HepG2 (cell line): Measurements from ENCODE around the gene SULT2B1. TPM values are rescaled to one million over a fixed set of nuclear protein-coding genes. Genes with fewer than 3 reads are reported as not detected.

Experiments used
- AGO2 ChIP-seq: fragments of 200-400 bp; formaldehyde crosslinking; optimal IDR thresholded peaks from 2 replicates; pipeline ENCODE3; 2017; ENCODE audit warnings: mild to moderate bottlenecking, low read depth, low read length, moderate library complexity
- BCL3 ChIP-seq: sonication (generic); formaldehyde crosslinking; IDR thresholded peaks from 2 replicates; pipeline ENCODE4 v1.5.1; 2020; ENCODE audit warnings: mild to moderate bottlenecking, missing genetic modification reagents, moderate library complexity
- BORCS8-MEF2B ChIP-seq: sonication (generic); formaldehyde crosslinking; IDR thresholded peaks from 2 replicates; pipeline ENCODE4 v1.8.0; 2022; ENCODE audit warnings: mild to moderate bottlenecking, missing genetic modification reagents
- E2F2 ChIP-seq: sonication (generic); formaldehyde crosslinking; IDR thresholded peaks from 2 replicates; pipeline ENCODE4 v1.4.0; 2020; ENCODE audit warnings: missing genetic modification reagents, borderline replicate concordance
- HBP1 ChIP-seq: IDR thresholded peaks from 2 replicates; pipeline ENCODE4 v1.6.1; 2016; ENCODE audit warnings: low read depth, control low read depth
- HMGA1 ChIP-seq: sonication (generic); formaldehyde crosslinking; conservative IDR thresholded peaks from 2 replicates; pipeline ENCODE4 v1.4.0; 2020; ENCODE audit warnings: missing genetic modification reagents
- IRX3 ChIP-seq: sonication (generic); formaldehyde crosslinking; IDR thresholded peaks from 2 replicates; pipeline ENCODE4 v1.8.1; 2023; ENCODE audit warnings: mild to moderate bottlenecking, low read depth, missing genetic modification reagents, borderline replicate concordance
- MED1 ChIP-seq: sonication (generic); formaldehyde crosslinking; IDR thresholded peaks from 2 replicates; pipeline ENCODE4 v1.4.0; 2020; ENCODE audit warnings: missing genetic modification reagents
- PHF20 ChIP-seq: sonication (generic); formaldehyde crosslinking; IDR thresholded peaks from 2 replicates; pipeline ENCODE4 v1.5.0; 2020; ENCODE audit warnings: mild to moderate bottlenecking, missing genetic modification reagents
- PITX1 ChIP-seq: sonication (generic); formaldehyde crosslinking; IDR thresholded peaks from 2 replicates; pipeline ENCODE4 v1.5.1; 2020; ENCODE audit warnings: mild to moderate bottlenecking, missing genetic modification reagents
- PRMT3 ChIP-seq: sonication (generic); formaldehyde crosslinking; IDR thresholded peaks from 2 replicates; pipeline ENCODE4 v1.8.1; 2022; ENCODE audit warnings: low read depth, mild to moderate bottlenecking, moderate library complexity, missing genetic modification reagents, borderline replicate concordance
- RBM39 ChIP-seq: fragments of 200-400 bp; formaldehyde crosslinking; IDR thresholded peaks from one replicate; pipeline ENCODE4 v1.6.1; 2018; ENCODE audit warnings: antibody characterized with exemption, mild to moderate bottlenecking, low read depth, low read length; ENCODE audit not compliant: poor library complexity, severe bottlenecking
- SIN3A ChIP-seq: IDR thresholded peaks from 2 replicates; pipeline ENCODE4 v1.6.1; 2011; ENCODE audit warnings: low read depth, mild to moderate bottlenecking, control low read depth, low read length, borderline replicate concordance
- SMARCC2 ChIP-seq: fragments of 450-650 bp; IDR thresholded peaks from 2 replicates; pipeline ENCODE4 v1.6.1; 2017; ENCODE audit warnings: antibody characterized with exemption, mild to moderate bottlenecking
- TBL1XR1 ChIP-seq: fragments of 150-350 bp; IDR thresholded peaks from 2 replicates; pipeline ENCODE4 v1.6.1; 2014; ENCODE audit warnings: borderline replicate concordance, low read length; ENCODE audit not compliant: partially characterized antibody
- TBX2 ChIP-seq: sonication (generic); formaldehyde crosslinking; IDR thresholded peaks from 2 replicates; pipeline ENCODE4 v1.5.0; 2020; ENCODE audit warnings: missing genetic modification reagents, mild to moderate bottlenecking, borderline replicate concordance
- TMF1 ChIP-seq: sonication (generic); formaldehyde crosslinking; IDR thresholded peaks from 2 replicates; pipeline ENCODE4 v1.8.1; 2022; ENCODE audit warnings: low read depth, missing genetic modification reagents
- ZBTB37 ChIP-seq: sonication (generic); formaldehyde crosslinking; IDR thresholded peaks from 2 replicates; pipeline ENCODE4 v1.4.0; 2020; ENCODE audit warnings: mild to moderate bottlenecking, missing genetic modification reagents
- ZNF10 ChIP-seq: sonication (generic); formaldehyde crosslinking; IDR thresholded peaks from 2 replicates; pipeline ENCODE4 v1.4.0; 2020; ENCODE audit warnings: mild to moderate bottlenecking, low read depth, missing genetic modification reagents, borderline replicate concordance
- ZNF251 ChIP-seq: sonication (generic); formaldehyde crosslinking; IDR thresholded peaks from 2 replicates; pipeline ENCODE4 v1.9.0; 2021; ENCODE audit warnings: mild to moderate bottlenecking, missing genetic modification reagents
- ZNF34 ChIP-seq: sonication (generic); formaldehyde crosslinking; IDR thresholded peaks from 2 replicates; pipeline ENCODE4 v1.4.0; 2020; ENCODE audit warnings: mild to moderate bottlenecking, missing genetic modification reagents, borderline replicate concordance
- ZNF343 ChIP-seq: sonication (generic); formaldehyde crosslinking; IDR thresholded peaks from 2 replicates; pipeline ENCODE4 v1.4.0; 2020; ENCODE audit warnings: mild to moderate bottlenecking, missing genetic modification reagents
- ZNF839 ChIP-seq: sonication (generic); formaldehyde crosslinking; IDR thresholded peaks from 2 replicates; pipeline ENCODE4 v1.4.0; 2020; ENCODE audit warnings: missing genetic modification reagents, mild to moderate bottlenecking, borderline replicate concordance
- polyA plus RNA-seq, 8 experiments: library from polyadenylated mRNA; depleted of rRNA in 3 of 8; stranded (reverse) in 7 of 8; unstranded in 1 of 8; fragments of >200 nt; fragmentation: Illumina TruSeq in 4 of 8; extraction: Trizol in 4 of 8; gene quantifications; 2 replicates each; pipeline versions ENCODE4 v1.2.1 to v1.2.3, GENCODE V29; 2011 to 2016; ENCODE audit warnings: low read depth in 4 of 8, missing spikeins in 1 of 8, mixed read lengths in 1 of 8; ENCODE audit not compliant: insufficient read depth in 1 of 8
- total RNA-seq, 5 experiments: library from RNA; depleted of rRNA; stranded (reverse); fragments of >200 nt; fragmentation: Illumina TruSeq; extraction: Trizol; gene quantifications; 2 replicates each; pipeline ENCODE4 v1.2.3, GENCODE V29; 2016; ENCODE audit warnings: low read depth in 1 of 5
- TF ChIP-seq, protein P1 (sequence below): sonication (generic); formaldehyde crosslinking; IDR thresholded peaks from 2 replicates; pipeline ENCODE4 v1.4.0; 2020; ENCODE audit warnings: missing genetic modification reagents

SULT2B1 gene
- total and polyA plus RNA-seq, 2 of the 13 experiments (the other 11 are each of a cell fraction or from before 2014, with no cell fraction given), result 0.13 TPM; not detected in 1

DNA sequence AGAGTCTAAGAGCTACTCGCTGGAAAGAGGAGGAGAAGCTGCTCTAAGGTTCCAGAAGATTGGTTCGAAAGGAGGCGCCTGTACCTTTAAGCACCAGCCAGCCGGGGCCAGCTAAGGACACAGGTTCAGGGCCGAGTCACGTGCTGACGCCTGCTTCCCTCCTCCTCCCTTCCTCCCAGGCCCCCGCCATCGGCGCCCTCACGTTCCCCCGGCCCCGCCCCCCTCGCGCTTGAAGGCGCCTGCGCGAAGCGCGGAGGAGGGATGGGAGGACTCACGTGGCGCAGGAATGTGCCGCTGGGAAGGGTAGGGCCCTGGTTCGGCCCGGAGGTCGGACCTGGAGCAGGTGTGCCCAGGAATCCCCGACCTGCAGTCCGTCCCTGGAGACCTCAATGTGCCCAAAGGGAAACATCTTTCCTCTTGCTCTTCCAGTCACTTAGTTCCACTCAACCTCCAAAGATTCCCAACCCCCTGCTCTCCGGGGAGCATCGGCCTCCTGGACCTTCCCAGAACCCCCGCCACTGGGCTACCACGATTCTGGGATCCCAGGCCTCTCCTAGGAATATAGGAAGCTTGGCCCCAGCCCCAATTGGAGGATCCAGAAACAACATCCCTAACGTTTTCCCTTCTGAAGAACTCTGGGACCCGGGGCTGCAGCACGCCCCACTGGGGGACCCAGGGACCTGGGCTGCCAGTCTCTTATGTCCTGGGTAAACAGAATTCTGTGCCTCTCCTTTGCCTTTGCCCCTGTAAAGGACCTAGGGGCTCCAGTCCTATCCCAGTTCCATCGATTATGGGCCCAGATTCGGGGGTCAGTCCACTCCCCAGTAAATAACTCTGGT lies 82.7 kb downstream of the SULT2B1 start (continued):
- TF ChIP-seq TBL1XR1 (no peak), PRMT3 (no peak), ZNF34 (CRISPR knock-in tag) (no peak), SIN3A (peak; percentile 58; the same call in 1 of the 2 replicates), PITX1 (CRISPR knock-in tag) (no peak), IRX3 (CRISPR knock-in tag) (no peak), ZNF839 (CRISPR knock-in tag) (no peak), TBX2 (peak; percentile 81), BCL3 (CRISPR knock-in tag) (0 out of 2 replicates have a peak, but pooled peaks have one; percentile 45), TMF1 (CRISPR knock-in tag) (peak; percentile 85), HMGA1 (CRISPR knock-in tag) (no peak), ZNF10 (CRISPR knock-in tag) (no peak), ZBTB37 (CRISPR knock-in tag) (no peak), ZNF343 (CRISPR knock-in tag) (0 out of 2 replicates have a peak, but pooled peaks have one; percentile 25), PHF20 (CRISPR knock-in tag) (no peak), RBM39 (no peak), E2F2 (CRISPR knock-in tag) (no peak), HBP1 (no peak), BORCS8-MEF2B (CRISPR knock-in tag) (peak; percentile 69), ZNF251 (CRISPR knock-in tag) (no peak), AGO2 (peak; percentile 56), MED1 (CRISPR knock-in tag) (peak; percentile 87), SMARCC2 (no peak)
- TF ChIP-seq, protein P1, sequence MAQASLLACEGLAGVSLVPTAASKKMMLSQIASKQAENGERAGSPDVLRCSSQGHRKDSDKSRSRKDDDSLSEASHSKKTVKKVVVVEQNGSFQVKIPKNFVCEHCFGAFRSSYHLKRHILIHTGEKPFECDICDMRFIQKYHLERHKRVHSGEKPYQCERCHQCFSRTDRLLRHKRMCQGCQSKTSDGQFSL (CRISPR knock-in tag), result no peak
